ENCODE results near the gene PTAFR. TPM values are rescaled to one million over a fixed set of nuclear protein-coding genes. Genes with fewer than 3 reads are reported as not detected.

PTAFR gene
- polyA plus RNA-seq, 1 donor (not counting 4 experiments of a cell fraction or from before 2014, with no cell fraction given) = 19.6 TPM

DNA sequence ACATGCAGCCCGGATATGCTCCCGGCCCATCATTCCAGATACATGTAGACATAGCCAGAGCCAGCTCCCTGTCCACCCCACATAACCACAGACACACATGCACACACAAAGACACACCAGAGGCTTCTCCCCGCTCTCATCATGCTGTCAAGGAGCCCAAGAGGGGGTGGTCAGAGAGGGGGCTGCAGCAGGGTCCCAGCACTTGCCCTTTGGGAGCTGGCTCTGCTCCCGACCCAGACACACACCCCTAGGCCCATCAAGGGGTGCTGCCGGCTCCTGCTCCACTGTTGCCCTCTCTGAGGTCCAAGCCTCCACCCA lies 2.6 kb downstream of the PTAFR start:
- peaks cover 18% of the 10 kb centered on the region for H3K4me1 ChIP-seq (ENCODE audit: control insufficient read depth, extremely low read depth, insufficient read depth, low read length)
- no peak overlapping the region for H3K4me3 ChIP-seq (ENCODE audit: control insufficient read depth in 2 of 3, extremely low read depth in 1 of 3, insufficient read depth in 2 of 3, low read depth in 1 of 3, low read length in 3 of 3)
- no peak for TF ChIP-seq EZH2 (IDR thresholded peaks at IDR 0.05; ENCODE audit: low read length)
- TF ChIP-seq, protein P1, sequence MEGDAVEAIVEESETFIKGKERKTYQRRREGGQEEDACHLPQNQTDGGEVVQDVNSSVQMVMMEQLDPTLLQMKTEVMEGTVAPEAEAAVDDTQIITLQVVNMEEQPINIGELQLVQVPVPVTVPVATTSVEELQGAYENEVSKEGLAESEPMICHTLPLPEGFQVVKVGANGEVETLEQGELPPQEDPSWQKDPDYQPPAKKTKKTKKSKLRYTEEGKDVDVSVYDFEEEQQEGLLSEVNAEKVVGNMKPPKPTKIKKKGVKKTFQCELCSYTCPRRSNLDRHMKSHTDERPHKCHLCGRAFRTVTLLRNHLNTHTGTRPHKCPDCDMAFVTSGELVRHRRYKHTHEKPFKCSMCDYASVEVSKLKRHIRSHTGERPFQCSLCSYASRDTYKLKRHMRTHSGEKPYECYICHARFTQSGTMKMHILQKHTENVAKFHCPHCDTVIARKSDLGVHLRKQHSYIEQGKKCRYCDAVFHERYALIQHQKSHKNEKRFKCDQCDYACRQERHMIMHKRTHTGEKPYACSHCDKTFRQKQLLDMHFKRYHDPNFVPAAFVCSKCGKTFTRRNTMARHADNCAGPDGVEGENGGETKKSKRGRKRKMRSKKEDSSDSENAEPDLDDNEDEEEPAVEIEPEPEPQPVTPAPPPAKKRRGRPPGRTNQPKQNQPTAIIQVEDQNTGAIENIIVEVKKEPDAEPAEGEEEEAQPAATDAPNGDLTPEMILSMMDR (optimal IDR thresholded peaks at IDR 0.05 in 1 of 3, IDR thresholded peaks at IDR 0.05 in 1 of 3, conservative IDR thresholded peaks at IDR 0.05 in 1 of 3; ENCODE audit: extremely low read depth in 1 of 3, insufficient read depth in 2 of 3, low read length in 3 of 3) = no peak
- no peak overlapping the region for H3K9ac ChIP-seq (ENCODE audit: control insufficient read depth, extremely low read depth, insufficient read depth, low read length)
- H3K4me2 ChIP-seq (ENCODE audit: control insufficient read depth, extremely low read depth, insufficient read depth, low read depth, low read length) = no peak overlapping the region
- H3K79me2 ChIP-seq (ENCODE audit: control insufficient read depth, insufficient read depth, low read length) = no peaks in the 10 kb centered on the region
- H3K9me3 ChIP-seq (ENCODE audit: control insufficient read depth, low read depth, low read length) = no peaks in the 10 kb centered on the region
- no peaks in the 10 kb centered on the region for H3K9me1 ChIP-seq (ENCODE audit: control insufficient read depth, extremely low read depth, insufficient read depth, low read length)
- no peak overlapping the region for H3K27ac ChIP-seq (ENCODE audit: control insufficient read depth, insufficient read depth, low read length)
- H3K27me3 ChIP-seq (ENCODE audit: control insufficient read depth, extremely low read depth, insufficient read depth, low read length) = no peaks in the 10 kb centered on the region
- no peaks in the 10 kb centered on the region for H3K36me3 ChIP-seq (ENCODE audit: control insufficient read depth in 2 of 2, extremely low read depth in 1 of 2, insufficient read depth in 2 of 2, low read length in 2 of 2)
- dilution Hi-C loops (cut with MboI; ENCODE audit: extremely low pct_ligation_motif_present, low sequenced_read_pairs) = no loop called here
- H4K20me1 ChIP-seq (ENCODE audit: control insufficient read depth, extremely low read depth, insufficient read depth, low read length) = no peaks in the 10 kb centered on the region
- peak overlapping the region; percentile 37 for H2AFZ ChIP-seq (ENCODE audit: control insufficient read depth, low read length)
- FAIRE-seq = no peak
- no peak for DNase-seq (ENCODE audit: low read depth, low spot score)

DNA sequence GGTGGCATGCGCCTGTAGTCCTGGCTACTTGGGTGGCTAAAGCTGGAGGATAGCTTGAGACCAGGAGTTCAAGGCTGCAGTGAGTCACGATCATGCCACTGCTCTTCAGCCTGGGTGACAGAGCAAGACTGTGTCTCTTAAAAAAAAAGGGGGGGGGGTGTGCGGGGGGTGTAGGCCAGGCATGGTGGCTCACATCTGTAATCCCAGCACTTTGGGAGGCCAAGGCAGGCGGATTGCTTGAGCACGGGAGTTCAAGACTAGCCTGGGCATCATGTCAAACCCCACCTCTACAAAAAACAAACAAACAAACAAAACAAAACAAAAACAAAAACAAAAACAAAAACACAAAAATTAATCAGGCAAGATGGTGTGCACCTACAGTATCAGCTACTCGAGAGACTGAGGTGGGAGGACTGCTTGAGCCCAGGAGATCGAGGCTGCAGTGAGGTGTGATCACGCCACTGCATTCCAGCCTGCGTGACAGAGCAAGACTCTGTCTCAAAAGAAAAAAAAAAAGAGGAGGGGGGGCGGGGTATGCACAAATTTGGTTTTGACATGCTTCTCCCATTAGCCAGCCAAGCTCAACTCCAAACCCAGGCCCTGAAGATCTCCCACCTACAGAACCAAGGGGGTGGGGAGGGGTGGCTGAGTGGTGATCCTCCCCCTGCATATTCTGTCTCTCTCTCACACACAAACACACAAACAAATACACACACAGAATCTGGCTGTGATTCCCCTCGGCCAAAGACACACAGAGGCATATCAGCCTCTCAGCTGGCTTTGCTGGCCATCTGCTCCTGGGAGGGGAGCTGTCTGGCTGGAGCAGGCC lies 3.1 kb downstream of the PTAFR start:
- Histone ChIP-seq H3K27me3 (ENCODE audit: control insufficient read depth, extremely low read depth, insufficient read depth, low read length) (no peaks in the 10 kb centered on the region), H3K27ac (ENCODE audit: control insufficient read depth, insufficient read depth, low read length) (no peak overlapping the region), H3K9me3 (ENCODE audit: control insufficient read depth, low read depth, low read length) (no peaks in the 10 kb centered on the region), H3K79me2 (ENCODE audit: control insufficient read depth, insufficient read depth, low read length) (no peaks in the 10 kb centered on the region), H3K4me2 (ENCODE audit: control insufficient read depth, extremely low read depth, insufficient read depth, low read depth, low read length) (peak overlapping the region; percentile 16), H3K36me3 (ENCODE audit: control insufficient read depth in 2 of 2, extremely low read depth in 1 of 2, insufficient read depth in 2 of 2, low read length in 2 of 2) (no peaks in the 10 kb centered on the region), H3K9ac (ENCODE audit: control insufficient read depth, extremely low read depth, insufficient read depth, low read length) (no peak overlapping the region), H4K20me1 (ENCODE audit: control insufficient read depth, extremely low read depth, insufficient read depth, low read length) (no peaks in the 10 kb centered on the region), H3K4me3 (ENCODE audit: control insufficient read depth in 2 of 3, extremely low read depth in 1 of 3, insufficient read depth in 2 of 3, low read depth in 1 of 3, low read length in 3 of 3) (no peak overlapping the region), H3K9me1 (ENCODE audit: control insufficient read depth, extremely low read depth, insufficient read depth, low read length) (no peaks in the 10 kb centered on the region), H3K4me1 (ENCODE audit: control insufficient read depth, extremely low read depth, insufficient read depth, low read length) (peaks cover 18% of the 10 kb centered on the region), H2AFZ (ENCODE audit: control insufficient read depth, low read length) (peak overlapping the region; percentile 37)
- no peak for FAIRE-seq
- no peak for DNase-seq (ENCODE audit: low read depth, low spot score)
- dilution Hi-C loops (cut with MboI; ENCODE audit: extremely low pct_ligation_motif_present, low sequenced_read_pairs) = no loop called here
- TF ChIP-seq EZH2 (IDR thresholded peaks at IDR 0.05; ENCODE audit: low read length) = no peak
- TF ChIP-seq, protein P1 (optimal IDR thresholded peaks at IDR 0.05 in 1 of 3, IDR thresholded peaks at IDR 0.05 in 1 of 3, conservative IDR thresholded peaks at IDR 0.05 in 1 of 3; ENCODE audit: extremely low read depth in 1 of 3, insufficient read depth in 2 of 3, low read length in 3 of 3) = no peak

Data from keratinocyte (primary cell).